22Rv1 (cell line): ENCODE measurements around the gene HIC1.

Experiments used
- H3K27ac ChIP-seq: fragments of 450-650 bp; 2 replicates; pipeline ENCODE4 v1.5.1; 2017
- ZFX ChIP-seq: fragments of 450-650 bp; IDR thresholded peaks from 2 replicates; pipeline ENCODE4 v1.6.1; 2017; ENCODE audit warnings: antibody characterized with exemption, borderline replicate concordance
- TF ChIP-seq, protein P1 (sequence below): fragments of 450-650 bp; IDR thresholded peaks from 2 replicates; pipeline ENCODE4 v1.5.1; 2017; ENCODE audit warnings: mild to moderate bottlenecking

Gene HIC1

DNA sequence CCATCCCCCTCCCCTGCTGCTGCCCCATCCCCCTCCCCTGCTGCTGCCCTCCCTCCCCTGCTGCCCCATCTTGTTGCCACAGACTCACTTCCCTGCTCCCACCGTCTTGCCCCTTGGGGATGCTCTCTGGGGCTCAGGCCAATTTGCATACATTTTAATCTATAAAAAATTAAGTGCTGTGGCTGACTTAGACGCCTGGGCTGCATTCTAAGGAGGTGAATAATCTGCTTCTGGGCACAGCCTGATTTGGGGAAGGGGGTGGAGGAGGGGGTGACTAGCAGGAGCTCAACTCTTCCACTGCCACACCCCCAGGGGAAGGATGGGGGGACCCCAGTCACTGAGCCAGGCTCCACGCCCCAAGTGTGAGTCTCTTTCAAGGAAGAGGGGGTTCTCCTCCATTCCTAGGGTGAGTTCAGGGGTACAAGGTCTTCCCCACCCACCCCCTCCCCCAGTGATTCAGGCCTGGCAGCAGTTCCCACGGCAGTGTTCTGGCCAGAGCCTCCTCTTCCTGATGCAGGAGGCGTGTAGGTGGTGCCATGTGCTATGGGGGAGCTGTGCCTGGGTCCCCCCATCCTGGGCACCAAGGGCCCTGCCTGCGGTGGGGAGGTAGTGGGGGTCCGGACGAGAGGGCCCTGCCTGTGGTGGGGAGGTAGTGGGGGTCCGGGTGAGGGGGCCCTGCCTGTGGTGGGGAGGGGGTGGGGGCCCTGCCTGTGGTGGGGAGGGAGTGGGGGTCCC lies 19.9 kb upstream of the HIC1 start:
- no peak for TF ChIP-seq ZFX
- TF ChIP-seq, protein P1, sequence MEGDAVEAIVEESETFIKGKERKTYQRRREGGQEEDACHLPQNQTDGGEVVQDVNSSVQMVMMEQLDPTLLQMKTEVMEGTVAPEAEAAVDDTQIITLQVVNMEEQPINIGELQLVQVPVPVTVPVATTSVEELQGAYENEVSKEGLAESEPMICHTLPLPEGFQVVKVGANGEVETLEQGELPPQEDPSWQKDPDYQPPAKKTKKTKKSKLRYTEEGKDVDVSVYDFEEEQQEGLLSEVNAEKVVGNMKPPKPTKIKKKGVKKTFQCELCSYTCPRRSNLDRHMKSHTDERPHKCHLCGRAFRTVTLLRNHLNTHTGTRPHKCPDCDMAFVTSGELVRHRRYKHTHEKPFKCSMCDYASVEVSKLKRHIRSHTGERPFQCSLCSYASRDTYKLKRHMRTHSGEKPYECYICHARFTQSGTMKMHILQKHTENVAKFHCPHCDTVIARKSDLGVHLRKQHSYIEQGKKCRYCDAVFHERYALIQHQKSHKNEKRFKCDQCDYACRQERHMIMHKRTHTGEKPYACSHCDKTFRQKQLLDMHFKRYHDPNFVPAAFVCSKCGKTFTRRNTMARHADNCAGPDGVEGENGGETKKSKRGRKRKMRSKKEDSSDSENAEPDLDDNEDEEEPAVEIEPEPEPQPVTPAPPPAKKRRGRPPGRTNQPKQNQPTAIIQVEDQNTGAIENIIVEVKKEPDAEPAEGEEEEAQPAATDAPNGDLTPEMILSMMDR = no peak
- no peak overlapping the region for H3K27ac ChIP-seq

DNA sequence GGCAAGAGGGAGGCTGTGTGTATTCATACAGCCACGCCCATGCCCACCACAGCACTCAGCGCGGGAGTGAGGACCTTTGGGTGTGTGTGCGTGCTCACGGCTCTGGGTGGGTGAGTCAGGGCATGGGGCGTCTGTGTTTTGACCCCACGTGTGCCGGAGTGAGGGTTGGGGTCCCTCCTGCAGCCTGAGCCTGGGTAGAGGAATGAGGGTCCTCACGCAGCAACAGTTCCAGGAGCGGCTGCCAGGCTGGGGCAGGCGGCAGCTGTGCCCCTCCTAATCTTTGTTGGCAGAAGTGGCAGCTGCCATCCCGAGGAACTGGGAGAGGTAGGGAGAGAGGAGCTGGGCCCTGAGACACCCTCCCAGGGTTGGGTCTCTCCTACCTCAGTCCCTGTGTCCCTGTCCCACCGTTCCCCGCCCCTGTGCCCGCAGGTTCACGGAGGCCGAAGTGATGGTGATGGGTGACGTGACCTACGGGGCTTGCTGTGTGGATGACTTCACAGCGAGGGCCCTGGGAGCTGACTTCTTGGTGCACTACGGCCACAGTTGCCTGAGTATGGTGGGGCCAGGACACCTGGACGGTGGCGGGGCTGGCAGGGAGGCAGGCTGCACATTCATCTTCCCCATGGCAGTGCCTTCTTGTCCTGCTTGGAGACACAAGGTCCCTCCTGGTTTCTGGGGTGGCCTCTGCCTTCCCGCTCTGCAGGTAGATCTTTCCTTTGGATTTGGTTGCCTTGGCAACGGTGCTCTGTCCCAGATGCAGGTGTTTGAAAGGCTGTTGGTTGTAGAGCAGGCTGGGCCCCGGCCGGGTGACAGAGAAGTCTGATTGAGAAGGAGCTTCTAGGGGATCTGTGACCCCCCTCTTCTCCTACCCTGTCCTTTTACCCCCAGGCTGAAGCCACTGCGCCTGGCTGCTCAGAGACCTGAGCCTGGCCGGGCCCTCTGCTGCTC lies 19.1 kb upstream of the HIC1 start:
- no peak overlapping the region for H3K27ac ChIP-seq
- TF ChIP-seq ZFX = no peak
- TF ChIP-seq, protein P1 = no peak

- TF ChIP-seq, protein P1 = no peak
- TF ChIP-seq ZFX = no peak
- H3K27ac ChIP-seq = no peak overlapping the region
Observed at GRCh38 chr17:2037155-2037554, 17.7 kb upstream of the HIC1 start.

DNA sequence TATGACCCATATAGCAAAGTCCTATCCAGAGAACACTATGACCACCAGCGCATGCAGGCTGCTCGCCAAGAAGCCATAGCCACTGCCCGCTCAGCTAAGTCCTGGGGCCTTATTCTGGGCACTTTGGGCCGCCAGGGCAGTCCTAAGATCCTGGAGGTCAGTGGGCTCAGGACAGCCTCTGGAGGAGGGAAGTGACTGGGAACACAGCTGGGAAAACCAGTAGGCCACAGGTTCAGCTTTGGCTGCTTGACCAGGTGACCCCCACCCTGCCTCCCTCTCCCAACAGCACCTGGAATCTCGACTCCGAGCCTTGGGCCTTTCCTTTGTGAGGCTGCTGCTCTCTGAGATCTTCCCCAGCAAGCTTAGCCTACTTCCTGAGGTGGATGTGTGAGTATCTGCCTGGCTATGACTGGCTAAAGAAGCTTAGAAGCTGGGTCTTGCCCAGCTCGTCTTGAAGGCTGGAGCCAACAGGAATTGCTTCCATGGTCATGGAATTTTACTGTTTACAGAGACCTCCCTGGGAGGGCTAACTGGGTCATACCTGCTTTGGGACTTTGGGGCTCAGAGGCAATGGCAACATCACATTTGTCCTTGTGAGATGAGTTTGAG lies 14.6 kb upstream of the HIC1 start:
- TF ChIP-seq, protein P1 = no peak
- TF ChIP-seq ZFX = no peak

DNA sequence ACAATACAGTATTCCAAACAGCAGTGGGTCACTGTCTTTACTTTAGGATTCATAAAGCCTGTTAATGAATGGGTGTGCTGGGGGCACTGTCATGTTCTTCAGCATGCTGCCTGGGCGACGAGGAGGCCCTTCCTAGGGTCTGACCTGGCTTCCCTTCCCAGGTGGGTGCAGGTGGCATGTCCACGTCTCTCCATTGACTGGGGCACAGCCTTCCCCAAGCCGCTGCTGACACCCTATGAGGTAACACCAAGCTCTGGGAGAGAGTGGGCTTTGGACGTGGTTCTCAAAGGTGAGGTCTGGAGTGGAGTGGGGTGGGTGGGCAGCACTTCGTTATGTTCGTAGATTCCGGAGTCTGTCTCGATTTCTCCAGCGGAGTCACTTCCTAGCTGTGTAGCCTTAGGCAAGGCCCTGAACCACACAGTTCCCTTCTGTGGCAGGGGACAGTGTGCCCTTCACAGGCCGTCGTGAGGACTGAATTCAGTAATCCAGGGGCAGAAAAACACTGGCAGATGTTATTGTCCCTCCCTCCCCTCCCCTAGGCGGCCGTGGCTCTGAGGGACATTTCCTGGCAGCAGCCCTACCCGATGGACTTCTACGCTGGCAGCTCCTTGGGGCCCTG lies 13.9 kb upstream of the HIC1 start:
- peak overlapping the region; percentile 89 for H3K27ac ChIP-seq
- no peak for TF ChIP-seq ZFX
- TF ChIP-seq, protein P1 = no peak

More for the DNA sequence above, 14.6 kb upstream of the HIC1 start:
- peak overlapping the region; percentile 89 for H3K27ac ChIP-seq

- peak within 1 kb of the TSS; percentile 89 for H3K27ac ChIP-seq
- TF ChIP-seq ZFX = no peak
- TF ChIP-seq, protein P1 = peak; percentile 52
Observed at GRCh38 chr17:2041561-2042389, 13.1 kb upstream of the HIC1 start, which contains the start of gene OVCA2. Gene OVCA2, plus strand, starts transcription at chr17:2042022. Its CDS starts 26 bp downstream, at chr17:2042048.
